ENCODE data around the gene PLEKHO2.

The PLEKHO2 gene

GRCh38 chr15:64862408-64862807 is 20.7 kb downstream of the PLEKHO2 start:
- Histone ChIP-seq H3K27me3 (ENCODE audit: control insufficient read depth, low read length) (no peaks in the 10 kb centered on the region), H3K27ac (ENCODE audit: low read depth, low read length) (no peak overlapping the region), H3K79me2 (ENCODE audit: control insufficient read depth, low read length) (peaks cover 16% of the 10 kb centered on the region), H3K9me3 (ENCODE audit: control insufficient read depth, insufficient read depth, low read length) (no peaks in the 10 kb centered on the region), H3K4me3 (ENCODE audit: low read length) (no peak overlapping the region), H3K4me2 (ENCODE audit: low read length) (no peak overlapping the region), H3K4me1 (ENCODE audit: control insufficient read depth, low read length) (peaks cover 29% of the 10 kb centered on the region), H3K36me3 (ENCODE audit: control insufficient read depth, low read length) (peaks cover 67% of the 10 kb centered on the region), H4K20me1 (ENCODE audit: control insufficient read depth, insufficient read depth, low read depth, low read length) (no peaks in the 10 kb centered on the region), H3F3A (ENCODE audit: control insufficient read depth, insufficient read depth) (peaks cover 3% of the 10 kb centered on the region; the same call in 1 of the 2 replicates), H3K9me2 (replicated peaks; ENCODE audit: control insufficient read depth, low read length) (no peaks in the 10 kb centered on the region)
- TF ChIP-seq, protein P1, sequence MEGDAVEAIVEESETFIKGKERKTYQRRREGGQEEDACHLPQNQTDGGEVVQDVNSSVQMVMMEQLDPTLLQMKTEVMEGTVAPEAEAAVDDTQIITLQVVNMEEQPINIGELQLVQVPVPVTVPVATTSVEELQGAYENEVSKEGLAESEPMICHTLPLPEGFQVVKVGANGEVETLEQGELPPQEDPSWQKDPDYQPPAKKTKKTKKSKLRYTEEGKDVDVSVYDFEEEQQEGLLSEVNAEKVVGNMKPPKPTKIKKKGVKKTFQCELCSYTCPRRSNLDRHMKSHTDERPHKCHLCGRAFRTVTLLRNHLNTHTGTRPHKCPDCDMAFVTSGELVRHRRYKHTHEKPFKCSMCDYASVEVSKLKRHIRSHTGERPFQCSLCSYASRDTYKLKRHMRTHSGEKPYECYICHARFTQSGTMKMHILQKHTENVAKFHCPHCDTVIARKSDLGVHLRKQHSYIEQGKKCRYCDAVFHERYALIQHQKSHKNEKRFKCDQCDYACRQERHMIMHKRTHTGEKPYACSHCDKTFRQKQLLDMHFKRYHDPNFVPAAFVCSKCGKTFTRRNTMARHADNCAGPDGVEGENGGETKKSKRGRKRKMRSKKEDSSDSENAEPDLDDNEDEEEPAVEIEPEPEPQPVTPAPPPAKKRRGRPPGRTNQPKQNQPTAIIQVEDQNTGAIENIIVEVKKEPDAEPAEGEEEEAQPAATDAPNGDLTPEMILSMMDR (IDR thresholded peaks at IDR 0.05; ENCODE audit: low read depth, low read length, poor library complexity, severe bottlenecking), result no peak
- TF ChIP-seq EZH2phosphoT487 (IDR thresholded peaks at IDR 0.05; ENCODE audit: borderline replicate concordance, low read length), result no peak

GRCh38 chr15:64864068-64864467 is 22.4 kb downstream of the PLEKHO2 start:
- H3K36me3 ChIP-seq (ENCODE audit: control insufficient read depth, low read length), result peaks cover 52% of the 10 kb centered on the region
- H4K20me1 ChIP-seq (ENCODE audit: control insufficient read depth, insufficient read depth, low read depth, low read length), result no peaks in the 10 kb centered on the region
- H3K4me1 ChIP-seq (ENCODE audit: control insufficient read depth, low read length), result peaks cover 22% of the 10 kb centered on the region
- no peak overlapping the region for H3K27ac ChIP-seq (ENCODE audit: low read depth, low read length)
- H3K79me2 ChIP-seq (ENCODE audit: control insufficient read depth, low read length), result peaks cover 3% of the 10 kb centered on the region
- H3K4me2 ChIP-seq (ENCODE audit: low read length), result no peak overlapping the region
- no peaks in the 10 kb centered on the region for H3K9me3 ChIP-seq (ENCODE audit: control insufficient read depth, insufficient read depth, low read length)
- no peak overlapping the region for H3K4me3 ChIP-seq (ENCODE audit: low read length)
- no peaks in the 10 kb centered on the region for H3K9me2 ChIP-seq (replicated peaks; ENCODE audit: control insufficient read depth, low read length)
- no peaks in the 10 kb centered on the region for H3F3A ChIP-seq (ENCODE audit: control insufficient read depth, insufficient read depth)
- TF ChIP-seq EZH2phosphoT487 (IDR thresholded peaks at IDR 0.05; ENCODE audit: borderline replicate concordance, low read length), result no peak
- TF ChIP-seq, protein P1 (IDR thresholded peaks at IDR 0.05; ENCODE audit: low read depth, low read length, poor library complexity, severe bottlenecking), result no peak
- H3K27me3 ChIP-seq (ENCODE audit: control insufficient read depth, low read length), result no peaks in the 10 kb centered on the region

DNA sequence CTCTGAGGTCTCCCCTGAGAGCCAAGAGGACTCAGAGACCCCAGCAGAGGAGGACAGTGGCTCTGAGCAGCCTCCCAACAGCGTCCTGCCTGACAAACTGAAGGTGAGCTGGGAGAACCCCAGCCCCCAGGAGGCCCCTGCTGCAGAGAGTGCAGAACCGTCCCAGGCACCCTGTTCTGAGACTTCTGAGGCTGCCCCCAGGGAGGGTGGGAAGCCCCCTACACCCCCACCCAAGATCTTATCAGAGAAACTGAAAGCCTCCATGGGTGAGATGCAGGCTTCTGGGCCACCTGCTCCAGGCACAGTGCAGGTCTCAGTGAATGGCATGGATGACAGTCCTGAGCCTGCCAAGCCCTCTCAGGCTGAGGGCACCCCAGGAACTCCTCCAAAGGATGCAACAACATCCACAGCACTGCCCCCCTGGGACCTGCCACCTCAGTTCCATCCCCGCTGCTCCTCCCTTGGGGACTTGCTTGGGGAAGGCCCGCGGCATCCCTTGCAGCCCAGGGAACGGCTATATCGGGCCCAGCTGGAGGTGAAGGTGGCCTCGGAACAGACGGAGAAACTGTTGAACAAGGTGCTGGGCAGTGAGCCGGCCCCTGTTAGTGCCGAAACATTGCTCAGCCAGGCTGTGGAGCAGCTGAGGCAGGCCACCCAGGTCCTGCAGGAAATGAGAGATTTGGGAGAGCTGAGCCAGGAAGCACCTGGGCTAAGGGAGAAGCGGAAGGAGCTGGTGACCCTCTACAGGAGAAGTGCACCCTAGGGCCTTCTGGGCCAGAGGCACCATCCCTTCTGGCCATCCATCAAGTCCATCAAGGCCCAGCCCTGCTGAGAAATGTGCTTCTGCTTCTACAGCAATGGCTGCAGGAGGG is 23.6 kb downstream of the PLEKHO2 start:
- no peak overlapping the region for H3K4me2 ChIP-seq (ENCODE audit: low read length)
- no peak overlapping the region for H3K27ac ChIP-seq (ENCODE audit: low read depth, low read length)
- H3K79me2 ChIP-seq (ENCODE audit: control insufficient read depth, low read length), result no peaks in the 10 kb centered on the region
- no peaks in the 10 kb centered on the region for H3F3A ChIP-seq (ENCODE audit: control insufficient read depth, insufficient read depth)
- H3K36me3 ChIP-seq (ENCODE audit: control insufficient read depth, low read length), result peaks cover 44% of the 10 kb centered on the region
- H3K4me3 ChIP-seq (ENCODE audit: low read length), result no peak overlapping the region
- no peaks in the 10 kb centered on the region for H3K9me2 ChIP-seq (replicated peaks; ENCODE audit: control insufficient read depth, low read length)
- peaks cover 28% of the 10 kb centered on the region for H3K4me1 ChIP-seq (ENCODE audit: control insufficient read depth, low read length)
- no peak for TF ChIP-seq EZH2phosphoT487 (IDR thresholded peaks at IDR 0.05; ENCODE audit: borderline replicate concordance, low read length)
- TF ChIP-seq, protein P1 (IDR thresholded peaks at IDR 0.05; ENCODE audit: low read depth, low read length, poor library complexity, severe bottlenecking), result no peak
- H3K27me3 ChIP-seq (ENCODE audit: control insufficient read depth, low read length), result no peaks in the 10 kb centered on the region
- H4K20me1 ChIP-seq (ENCODE audit: control insufficient read depth, insufficient read depth, low read depth, low read length), result no peaks in the 10 kb centered on the region
- H3K9me3 ChIP-seq (ENCODE audit: control insufficient read depth, insufficient read depth, low read length), result no peaks in the 10 kb centered on the region
